Measurements from ENCODE around the gene GJD3. TPM values are rescaled to one million over a fixed set of nuclear protein-coding genes. Genes with fewer than 3 reads are reported as not detected.

Gene GJD3
- polyA plus RNA-seq, 3 donors = not detected

DNA sequence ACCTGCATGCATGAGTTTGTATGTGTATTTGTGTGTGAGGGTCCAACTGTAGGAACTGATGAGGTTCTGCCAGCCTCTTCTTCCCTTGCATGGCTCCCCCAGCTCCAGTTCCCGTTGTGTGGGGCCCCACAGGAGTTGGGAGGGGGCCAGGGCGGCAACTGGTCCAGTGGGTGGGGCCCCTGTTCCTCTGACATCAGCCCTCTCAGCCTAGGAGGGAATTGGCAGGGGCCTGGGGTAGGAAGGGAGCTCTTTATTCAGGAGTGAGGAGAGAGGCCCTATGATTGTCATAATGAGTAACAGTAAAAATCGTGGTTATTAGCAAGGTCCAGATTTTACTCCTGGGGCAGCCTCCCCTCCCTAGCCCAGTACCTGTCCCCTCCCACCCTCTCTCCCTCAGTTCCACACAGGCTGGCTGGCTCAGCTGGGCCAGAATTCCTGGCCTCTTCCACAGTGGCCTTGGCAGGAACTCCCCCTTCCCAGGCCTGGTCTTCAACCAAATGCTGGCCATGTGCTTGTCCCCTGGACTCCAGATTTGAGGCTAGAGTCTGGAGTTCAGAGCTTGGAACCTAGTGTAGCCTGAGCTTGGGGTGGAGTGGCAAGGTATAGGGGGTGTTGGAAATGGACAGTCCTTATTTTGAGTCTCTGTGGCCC is 36.7 kb downstream of the GJD3 start:
- DNase-seq = peak in 2 of 3 donors; percentile 37 to 55
- Histone ChIP-seq H3K9ac (ENCODE audit: insufficient read depth, low read length, poor library complexity, severe bottlenecking) (peak overlapping the region; percentile 74), H2AFZ (ENCODE audit: insufficient read depth, low read depth, low read length, poor library complexity, severe bottlenecking) (no peak overlapping the region), H3K27me3 (ENCODE audit: control insufficient read depth in 2 of 2, insufficient read depth in 2 of 2, low read length in 2 of 2) (no peaks in the 10 kb centered on the region), H3K27ac (ENCODE audit: low read depth in 1 of 2, low read length in 2 of 2) (peak overlapping the region; percentile 99 to 100), H4K20me1 (ENCODE audit: insufficient read depth, low read length) (peaks cover 4% of the 10 kb centered on the region), H3K4me1 (ENCODE audit: control insufficient read depth in 1 of 2, insufficient read depth in 2 of 2, low read length in 2 of 2) (peaks cover 99 to 100% of the 10 kb centered on the region in 2 donors), H3K4me2 (replicated peaks; ENCODE audit: extremely low read depth, low read length, poor library complexity, severe bottlenecking) (peak overlapping the region; percentile 70), H3K4me3 (replicated peaks in 1 of 3; ENCODE audit: low read depth in 2 of 3, low read length in 3 of 3) (peak overlapping the region in 1 of 3 experiments; percentile 69), H3K9me3 (replicated peaks in 1 of 2; ENCODE audit: control insufficient read depth in 1 of 2, insufficient read depth in 1 of 2, low read length in 2 of 2) (no peaks in the 10 kb centered on the region), H3K79me2 (ENCODE audit: insufficient read depth, low read length) (peaks cover 100% of the 10 kb centered on the region), H3K36me3 (replicated peaks in 1 of 2; ENCODE audit: control insufficient read depth in 1 of 2, insufficient read depth in 2 of 2, low read length in 2 of 2) (peaks cover 14 to 16% of the 10 kb centered on the region in 2 donors)
- peaks cover 0 to 4% (median 4%) of the 10 kb centered on the region in 3 donors for H3K27me3 Mint-ChIP-seq (ENCODE audit: low read depth in 3 of 3)
- TF ChIP-seq, protein P1, sequence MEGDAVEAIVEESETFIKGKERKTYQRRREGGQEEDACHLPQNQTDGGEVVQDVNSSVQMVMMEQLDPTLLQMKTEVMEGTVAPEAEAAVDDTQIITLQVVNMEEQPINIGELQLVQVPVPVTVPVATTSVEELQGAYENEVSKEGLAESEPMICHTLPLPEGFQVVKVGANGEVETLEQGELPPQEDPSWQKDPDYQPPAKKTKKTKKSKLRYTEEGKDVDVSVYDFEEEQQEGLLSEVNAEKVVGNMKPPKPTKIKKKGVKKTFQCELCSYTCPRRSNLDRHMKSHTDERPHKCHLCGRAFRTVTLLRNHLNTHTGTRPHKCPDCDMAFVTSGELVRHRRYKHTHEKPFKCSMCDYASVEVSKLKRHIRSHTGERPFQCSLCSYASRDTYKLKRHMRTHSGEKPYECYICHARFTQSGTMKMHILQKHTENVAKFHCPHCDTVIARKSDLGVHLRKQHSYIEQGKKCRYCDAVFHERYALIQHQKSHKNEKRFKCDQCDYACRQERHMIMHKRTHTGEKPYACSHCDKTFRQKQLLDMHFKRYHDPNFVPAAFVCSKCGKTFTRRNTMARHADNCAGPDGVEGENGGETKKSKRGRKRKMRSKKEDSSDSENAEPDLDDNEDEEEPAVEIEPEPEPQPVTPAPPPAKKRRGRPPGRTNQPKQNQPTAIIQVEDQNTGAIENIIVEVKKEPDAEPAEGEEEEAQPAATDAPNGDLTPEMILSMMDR (IDR thresholded peaks at IDR 0.05) = no peak
- H3K4me3 Mint-ChIP-seq = peak overlapping the region; percentile 66 to 81
- H3K36me3 Mint-ChIP-seq = peaks cover 36 to 53% of the 10 kb centered on the region in 2 donors
- H3K27ac Mint-ChIP-seq = peak overlapping the region; percentile 96 to 100 (median 100)
- H3K9me3 Mint-ChIP-seq = no peaks in the 10 kb centered on the region
- 0% methylated on average over 2 of the region's 3 CpGs for WGBS (ENCODE audit: insufficient coverage)
- peaks cover 94% of the 10 kb centered on the region for H3K4me1 Mint-ChIP-seq
- intact Hi-C loops (cut with micrococcal nuclease) = no loop called here

DNA sequence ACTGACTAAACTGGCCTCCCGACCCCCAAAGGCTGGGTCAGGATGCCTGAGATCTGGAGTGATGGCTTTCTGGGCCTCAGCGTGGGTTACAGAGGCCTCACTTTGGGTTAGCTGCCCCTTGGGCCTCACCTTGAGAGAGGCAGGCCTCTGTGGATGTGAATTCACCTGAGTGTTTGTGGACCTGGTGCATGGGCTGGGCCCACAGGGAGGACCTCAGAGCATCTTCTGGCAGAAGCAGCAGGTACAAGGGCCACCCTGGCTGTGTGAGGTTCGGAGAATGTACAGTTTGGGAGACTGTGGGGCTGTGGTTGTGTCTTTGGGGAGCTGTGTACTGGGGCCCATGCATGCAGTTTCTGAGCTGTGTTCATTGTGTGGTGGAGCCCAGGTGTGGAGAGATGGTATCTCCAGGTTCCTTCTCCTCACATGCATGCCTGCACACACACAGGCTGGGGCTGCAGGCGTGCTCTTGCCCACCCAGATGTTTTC is 37.2 kb downstream of the GJD3 start:
- Histone ChIP-seq H3K4me2 (replicated peaks; ENCODE audit: extremely low read depth, low read length, poor library complexity, severe bottlenecking) (peak overlapping the region; percentile 70), H3K79me2 (ENCODE audit: insufficient read depth, low read length) (peaks cover 99% of the 10 kb centered on the region), H3K4me3 (replicated peaks in 1 of 3; ENCODE audit: low read depth in 2 of 3, low read length in 3 of 3) (peak overlapping the region in 1 of 3 experiments; percentile 69), H3K9ac (ENCODE audit: insufficient read depth, low read length, poor library complexity, severe bottlenecking) (peak overlapping the region; percentile 74), H3K4me1 (ENCODE audit: control insufficient read depth in 1 of 2, insufficient read depth in 2 of 2, low read length in 2 of 2) (peaks cover 93 to 94% of the 10 kb centered on the region in 2 donors), H4K20me1 (ENCODE audit: insufficient read depth, low read length) (peaks cover 4% of the 10 kb centered on the region), H2AFZ (ENCODE audit: insufficient read depth, low read depth, low read length, poor library complexity, severe bottlenecking) (no peak overlapping the region), H3K36me3 (replicated peaks in 1 of 2; ENCODE audit: control insufficient read depth in 1 of 2, insufficient read depth in 2 of 2, low read length in 2 of 2) (peaks cover 14 to 16% of the 10 kb centered on the region in 2 donors), H3K27ac (ENCODE audit: low read depth in 1 of 2, low read length in 2 of 2) (peak overlapping the region; percentile 99 to 100), H3K9me3 (replicated peaks in 1 of 2; ENCODE audit: control insufficient read depth in 1 of 2, insufficient read depth in 1 of 2, low read length in 2 of 2) (no peaks in the 10 kb centered on the region), H3K27me3 (ENCODE audit: control insufficient read depth in 2 of 2, insufficient read depth in 2 of 2, low read length in 2 of 2) (no peaks in the 10 kb centered on the region)
- H3K4me3 Mint-ChIP-seq = peak overlapping the region; percentile 66 to 76
- peaks cover 88% of the 10 kb centered on the region for H3K4me1 Mint-ChIP-seq
- 83% methylated on average over 3 of the region's 4 CpGs for WGBS (ENCODE audit: insufficient coverage)
- H3K27ac Mint-ChIP-seq = peak overlapping the region; percentile 96 to 100 (median 100)
- H3K9me3 Mint-ChIP-seq = no peaks in the 10 kb centered on the region
- intact Hi-C loops (cut with micrococcal nuclease) = no loop called here
- H3K27me3 Mint-ChIP-seq (ENCODE audit: low read depth in 3 of 3) = peaks cover 0 to 7% (median 4%) of the 10 kb centered on the region in 3 donors
- TF ChIP-seq, protein P1 (IDR thresholded peaks at IDR 0.05) = no peak
- peaks cover 32 to 48% of the 10 kb centered on the region in 2 donors for H3K36me3 Mint-ChIP-seq
- DNase-seq = no peak

Data from CD14-positive monocyte (primary cell).